GM21423 (cell line): Measurements from ENCODE around the gene CDX4.
"Not testable (repeated sequence)": the region's sequence is repeated elsewhere in the genome, so short reads cannot be mapped to it uniquely, and the experiment has no call there.

ENCODE experiments used
- ATAC-seq: cut with Tn5 transposase; IDR thresholded peaks from one replicate; pipeline ENCODE4 v1.9.1; 2021; ENCODE audit warnings: mild to moderate bottlenecking, moderate library complexity; ENCODE audit not compliant: unreplicated experiment

Gene CDX4, protein sequence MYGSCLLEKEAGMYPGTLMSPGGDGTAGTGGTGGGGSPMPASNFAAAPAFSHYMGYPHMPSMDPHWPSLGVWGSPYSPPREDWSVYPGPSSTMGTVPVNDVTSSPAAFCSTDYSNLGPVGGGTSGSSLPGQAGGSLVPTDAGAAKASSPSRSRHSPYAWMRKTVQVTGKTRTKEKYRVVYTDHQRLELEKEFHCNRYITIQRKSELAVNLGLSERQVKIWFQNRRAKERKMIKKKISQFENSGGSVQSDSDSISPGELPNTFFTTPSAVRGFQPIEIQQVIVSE

DNA sequence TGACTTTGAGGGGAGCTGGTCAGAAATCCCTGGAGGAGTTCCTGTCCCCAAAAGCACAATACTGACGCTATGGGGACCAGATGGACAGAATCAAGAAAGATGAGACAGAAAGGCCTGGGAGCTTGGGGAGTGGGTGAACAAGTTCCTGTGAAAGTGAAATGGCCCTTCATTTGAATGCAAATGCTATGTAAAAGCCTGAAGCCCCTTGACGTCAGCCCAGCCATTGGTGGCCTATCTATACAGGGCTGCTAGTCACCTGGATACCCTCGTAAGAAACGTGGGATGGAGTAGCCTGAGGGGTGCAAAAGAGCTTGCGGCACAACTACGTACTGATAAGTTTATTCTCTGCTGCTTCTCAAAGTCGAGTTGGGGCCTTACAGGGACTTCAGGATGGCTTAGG lies at the start of gene CDX4:
CDX4 (plus strand) TSS at position 223 of the 400 bp plus-strand sequence. CDS start 201 bp downstream, outside the sequence.
- ATAC-seq = no peak

DNA sequence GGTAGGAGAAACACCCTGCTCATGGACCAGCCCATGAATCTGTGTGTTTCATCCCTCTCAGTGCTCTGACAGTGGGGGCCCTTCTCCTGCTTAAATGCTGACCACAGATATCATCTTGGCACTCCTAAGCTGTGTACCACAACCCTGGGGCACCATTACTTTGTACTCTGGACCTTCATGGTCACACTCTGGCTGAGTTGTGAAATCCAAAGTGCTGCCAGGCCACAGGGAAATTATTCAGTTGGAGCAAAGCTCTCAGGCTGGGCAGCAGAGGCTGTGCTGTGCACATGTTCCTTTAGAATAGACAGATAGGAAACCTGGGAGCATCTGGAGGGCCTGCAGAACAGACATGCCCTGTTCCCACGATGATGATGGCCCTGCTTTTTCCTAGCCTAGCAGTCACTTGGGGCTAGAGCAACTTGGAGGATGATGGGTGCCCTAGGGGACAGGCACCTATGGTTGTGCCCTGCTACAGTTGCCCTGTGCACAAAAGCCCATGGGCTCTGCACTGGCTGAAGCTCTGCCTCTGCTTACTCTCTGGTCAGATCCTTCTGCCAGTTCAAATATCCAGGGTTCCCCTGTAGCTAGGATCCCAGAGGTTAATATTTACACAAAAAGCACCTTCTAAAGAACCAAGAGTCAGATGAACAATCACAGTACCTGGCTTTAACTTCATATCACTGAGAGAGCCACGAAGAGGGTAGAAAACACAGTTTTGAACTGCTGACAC lies 48.5 kb upstream of the CDX4 start:
- no peak for ATAC-seq

DNA sequence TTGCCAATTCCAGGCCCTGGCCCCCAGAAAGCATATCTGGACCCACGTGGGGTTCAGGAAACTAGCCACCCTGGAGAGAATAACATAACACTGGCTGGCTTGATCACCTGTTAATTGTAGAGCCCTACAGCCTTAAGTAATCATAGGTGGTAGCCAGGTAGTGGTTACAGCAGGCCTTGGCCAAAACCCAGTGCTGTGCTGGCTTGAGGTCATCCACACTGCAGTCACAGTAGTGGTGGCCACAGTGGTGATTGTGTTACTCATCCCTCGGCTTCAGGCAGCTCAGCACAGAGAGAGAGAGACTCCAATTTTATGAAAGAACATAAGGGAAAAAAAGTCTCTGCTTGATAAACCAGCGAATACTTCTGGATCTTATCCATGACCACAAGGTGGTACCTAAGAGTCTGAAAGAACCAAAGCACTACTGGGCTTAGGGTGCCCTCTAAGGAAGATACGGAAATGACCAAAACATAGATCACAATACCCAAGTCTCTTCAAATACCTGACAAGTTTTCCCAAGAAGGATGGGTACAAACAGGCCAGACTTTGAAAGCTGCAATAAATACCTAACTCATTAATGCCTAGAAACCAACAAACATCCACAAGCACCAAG lies 46.6 kb upstream of the CDX4 start:
- ATAC-seq = no peak

DNA sequence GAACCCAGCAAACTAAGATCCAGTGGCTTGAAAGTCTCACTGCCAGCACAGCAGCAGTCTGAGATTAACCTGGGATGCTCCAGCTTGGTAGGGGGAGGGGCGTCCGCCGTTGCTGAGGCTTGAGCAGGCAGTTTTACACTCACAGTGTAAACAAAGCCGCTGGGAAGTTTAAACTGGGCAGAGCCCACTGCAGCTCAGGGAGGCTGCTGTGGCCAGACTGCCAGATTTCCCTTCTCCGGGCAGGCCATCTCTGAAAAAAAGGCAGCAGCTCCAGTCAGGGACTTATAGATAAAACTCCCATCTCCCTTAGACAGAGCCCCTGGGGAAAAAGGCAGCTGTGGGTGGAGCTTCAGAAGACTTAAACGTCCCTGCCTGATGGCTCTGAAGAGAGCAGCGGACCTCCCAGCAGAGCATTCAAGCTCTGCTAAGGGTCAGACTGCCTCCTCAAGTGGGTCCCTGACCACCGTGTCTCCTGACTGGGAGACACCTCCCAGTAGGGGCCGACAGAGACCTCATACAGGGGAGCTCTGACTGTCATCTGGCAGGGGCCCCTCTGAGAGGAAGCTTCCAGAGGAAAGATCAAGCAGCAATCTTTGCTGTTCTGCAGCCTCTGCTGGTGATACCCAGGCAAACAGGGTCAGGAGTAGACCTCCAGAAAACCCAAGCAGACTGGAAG lies 45.1 kb upstream of the CDX4 start:
- ATAC-seq = no peak

DNA sequence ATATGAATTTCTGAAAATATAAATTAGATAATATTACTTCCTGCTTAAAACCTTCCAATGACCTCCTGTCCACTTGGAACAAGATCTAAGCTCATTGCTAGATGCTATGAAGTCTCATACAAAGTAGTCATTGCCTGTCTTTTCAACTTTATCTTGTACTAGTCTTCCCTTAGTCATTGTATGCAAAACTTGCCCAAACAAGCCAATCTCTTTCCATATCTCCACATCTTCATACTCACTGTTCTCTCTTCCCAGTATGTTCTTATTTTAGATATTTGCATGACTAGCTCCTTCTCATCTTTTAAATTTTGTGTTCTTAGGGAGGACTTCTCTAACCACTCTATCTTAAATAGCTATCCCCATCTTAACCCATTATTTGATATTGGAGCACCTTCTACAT lies 33.9 kb upstream of the CDX4 start:
- no peak for ATAC-seq

DNA sequence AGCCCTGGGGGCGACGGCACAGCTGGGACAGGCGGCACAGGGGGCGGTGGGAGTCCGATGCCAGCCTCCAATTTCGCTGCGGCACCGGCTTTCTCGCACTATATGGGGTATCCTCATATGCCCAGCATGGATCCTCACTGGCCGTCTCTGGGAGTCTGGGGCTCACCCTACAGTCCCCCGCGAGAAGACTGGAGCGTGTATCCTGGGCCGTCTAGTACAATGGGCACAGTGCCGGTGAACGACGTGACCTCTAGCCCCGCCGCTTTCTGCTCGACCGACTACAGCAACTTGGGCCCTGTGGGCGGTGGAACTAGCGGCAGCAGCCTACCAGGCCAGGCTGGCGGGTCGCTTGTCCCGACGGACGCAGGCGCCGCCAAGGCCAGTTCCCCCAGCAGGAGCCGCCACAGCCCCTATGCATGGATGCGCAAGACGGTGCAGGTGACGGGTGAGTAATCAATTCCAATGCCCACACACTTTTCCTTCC lies 500 bp downstream of the CDX4 start:
- no peak for ATAC-seq

DNA sequence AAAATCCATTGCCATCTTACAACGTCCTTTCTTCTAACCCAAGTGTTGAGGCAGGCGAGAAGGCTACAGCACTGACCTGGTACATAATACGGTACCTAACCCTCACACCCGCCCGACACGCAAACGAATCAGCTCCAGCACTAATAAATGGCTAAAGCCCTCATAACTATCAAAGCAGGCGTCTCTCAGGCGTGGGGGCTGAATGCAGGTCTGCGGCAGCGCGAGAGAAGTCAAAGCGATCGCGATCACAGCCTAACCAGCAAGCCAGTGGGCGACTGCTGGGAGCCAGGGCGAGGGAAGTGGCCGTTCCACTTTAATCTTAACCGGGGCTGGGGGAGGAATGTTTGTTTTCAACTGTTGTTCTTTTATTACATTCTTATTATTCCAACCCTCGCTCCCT lies 1.5 kb downstream of the CDX4 start:
- ATAC-seq = no peak

DNA sequence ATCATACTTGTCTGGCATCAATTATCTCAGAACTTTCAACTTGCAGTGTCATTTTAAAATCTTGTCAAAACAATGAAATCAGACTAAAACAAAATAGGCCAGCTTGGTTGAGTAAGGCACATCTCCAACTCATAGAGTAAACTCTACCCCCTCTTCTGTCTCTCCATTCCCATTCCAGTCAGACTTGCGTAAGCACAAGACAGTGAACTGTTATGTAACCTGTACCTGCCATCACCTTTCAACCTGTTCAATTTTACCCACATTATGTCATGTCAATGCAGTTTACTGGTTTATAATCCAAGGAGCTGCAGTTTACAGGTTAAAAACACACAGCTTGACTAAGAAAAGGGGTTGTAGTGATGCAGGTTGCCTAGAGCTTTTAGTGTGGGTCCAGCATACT lies 8.3 kb downstream of the CDX4 start:
- ATAC-seq = no peak

DNA sequence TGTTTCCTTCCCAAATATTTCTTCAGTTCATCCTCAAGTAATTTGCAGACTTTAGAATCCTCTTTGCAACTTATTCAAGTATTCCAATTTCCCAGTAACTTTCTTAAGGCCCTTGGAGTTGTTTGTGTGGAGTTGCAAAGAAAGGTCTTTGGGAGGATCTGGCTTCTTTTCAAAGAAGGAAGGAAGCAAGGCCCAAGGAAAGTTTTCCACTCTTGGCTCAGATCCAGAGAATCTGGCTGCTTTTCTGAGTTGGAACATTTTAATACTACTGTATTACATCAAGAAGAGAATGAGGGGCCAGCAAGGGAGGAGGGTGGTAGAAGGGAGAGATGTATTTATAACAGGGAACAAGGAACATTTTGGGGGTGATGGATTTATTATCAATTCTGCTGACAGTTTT lies 10.5 kb downstream of the CDX4 start:
- no peak for ATAC-seq

DNA sequence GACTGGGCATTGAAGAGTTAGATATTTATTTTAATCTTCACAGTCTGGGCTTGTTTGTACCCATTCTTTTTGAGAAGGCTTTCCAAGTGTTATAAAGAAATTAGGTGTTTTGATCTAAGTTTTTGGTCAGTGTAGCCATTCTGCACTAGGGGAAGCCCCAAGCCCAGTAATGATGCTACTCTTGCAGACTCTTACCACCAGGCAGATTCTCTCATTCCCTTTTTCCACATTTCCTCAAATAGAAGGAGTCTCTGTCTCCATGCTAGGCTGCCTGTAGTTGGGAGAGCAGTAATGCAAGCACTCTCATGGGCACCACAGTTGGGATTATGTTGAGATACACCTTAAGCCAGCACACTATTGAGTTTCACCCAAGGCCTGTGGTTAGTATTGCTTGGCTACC lies 21.5 kb downstream of the CDX4 start:
- ATAC-seq = no peak

DNA sequence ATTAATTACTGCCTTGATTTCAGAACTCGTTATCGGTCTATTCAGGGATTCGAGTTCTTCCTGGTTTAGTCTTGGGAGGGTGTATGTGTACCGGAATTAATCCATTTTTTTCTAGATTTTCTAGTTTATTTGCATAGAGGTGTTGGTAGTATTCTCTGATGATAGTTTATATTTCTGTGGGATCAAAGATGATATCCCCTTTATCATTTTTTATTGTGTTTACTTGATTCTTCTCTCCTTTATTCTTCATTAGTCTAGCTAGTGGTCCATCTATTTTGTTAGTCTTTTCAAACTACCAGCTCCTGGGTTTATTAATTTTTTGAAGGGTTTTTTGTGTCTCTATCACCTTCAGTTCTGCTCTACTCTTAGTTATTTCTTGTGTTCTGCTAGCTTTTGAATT lies 32.1 kb downstream of the CDX4 start:
- ATAC-seq = no peak

DNA sequence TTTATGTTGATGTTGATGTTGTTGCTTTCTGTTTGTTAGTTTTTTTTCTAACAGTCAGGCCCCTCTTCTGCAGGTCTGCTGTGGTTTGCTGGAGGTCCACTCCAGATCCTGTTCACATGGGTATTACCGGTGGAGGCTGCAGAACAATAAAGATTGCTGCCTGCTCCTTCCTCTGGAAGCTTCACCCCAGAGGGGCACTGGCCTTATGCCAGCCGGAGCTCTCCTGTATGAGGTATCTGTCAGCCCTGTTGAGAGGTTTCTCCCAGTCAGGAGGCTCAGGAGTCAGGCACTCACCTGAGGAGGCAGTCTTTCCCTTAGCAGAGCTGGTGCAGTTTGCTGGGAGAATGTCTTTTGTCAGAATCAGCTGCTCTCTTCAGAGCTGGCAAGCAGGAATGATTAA lies 34.7 kb downstream of the CDX4 start:
- no peak for ATAC-seq

DNA sequence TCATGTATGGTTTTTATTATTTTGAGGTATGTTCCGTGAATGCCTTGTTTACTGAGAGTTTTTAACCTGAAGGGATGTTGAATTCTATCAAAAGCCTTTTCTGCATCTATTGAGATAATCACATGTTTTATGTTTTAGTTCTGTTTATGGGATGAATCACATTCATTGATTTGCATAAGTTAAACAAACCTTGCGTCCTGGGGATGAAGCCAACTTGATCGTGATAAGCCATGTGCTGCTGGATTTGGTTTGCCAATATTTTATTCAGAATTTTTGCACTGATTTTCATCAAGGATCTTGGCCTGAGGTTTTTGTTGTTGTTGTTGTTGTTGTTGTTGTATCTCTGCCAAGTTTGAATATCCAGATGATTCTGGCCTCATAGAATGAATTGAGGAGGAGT lies 43.8 kb downstream of the CDX4 start:
- ATAC-seq = no peak

DNA sequence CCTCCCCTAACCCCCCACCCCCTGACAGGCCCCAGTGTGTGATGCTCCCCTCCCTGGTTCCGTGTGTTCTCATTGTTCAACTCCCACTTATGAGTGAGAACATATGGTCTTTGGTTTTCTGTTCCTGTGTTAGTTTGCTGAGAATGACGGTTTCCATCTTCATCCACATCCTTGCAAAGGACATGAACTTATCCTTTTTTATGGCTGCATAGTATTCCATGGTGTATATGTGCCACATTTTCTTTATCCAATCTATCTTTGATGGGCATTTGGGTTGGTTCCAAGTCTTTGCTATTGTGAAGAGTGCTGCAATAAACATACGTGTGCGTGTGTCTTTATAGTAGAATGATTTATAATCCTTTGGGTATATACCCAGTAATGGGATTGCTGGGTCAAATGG lies 45.3 kb downstream of the CDX4 start:
- not testable (repeated sequence) for ATAC-seq
